ENCODE measurements around the gene POLR2B.
"Not testable (repeated sequence)": the region's sequence is repeated elsewhere in the genome, so short reads cannot be mapped to it uniquely, and the experiment has no call there.

The POLR2B gene

DNA sequence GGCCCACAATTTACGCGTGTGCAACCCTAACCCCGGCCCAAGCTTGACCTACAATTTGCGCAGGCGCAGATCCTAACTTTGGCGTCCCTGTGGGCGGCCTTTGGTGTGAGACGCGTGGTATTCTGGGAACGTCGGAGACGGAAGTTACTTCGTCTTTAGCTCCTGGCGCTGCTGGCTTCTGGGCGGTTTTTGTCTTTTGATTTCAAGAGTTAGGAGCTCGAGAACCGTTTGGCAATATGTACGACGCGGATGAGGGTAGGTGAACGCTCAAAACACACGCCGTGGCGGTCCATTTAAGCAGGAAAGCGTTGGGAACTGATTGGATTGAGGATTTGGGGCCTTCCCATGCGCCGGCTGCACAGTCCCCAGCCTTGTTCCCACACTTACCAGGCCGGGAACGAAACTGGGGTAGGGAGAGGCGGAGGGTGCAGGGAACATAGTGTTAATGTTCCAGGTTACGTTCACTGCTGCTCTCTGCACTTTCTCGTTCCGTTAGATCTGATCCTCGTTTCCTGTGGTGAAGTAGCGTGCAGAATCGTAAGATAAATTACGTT lies at the start of gene POLR2B:
Gene POLR2B, plus strand, starts transcription at position 147 of the 554 bp plus-strand sequence. Its CDS starts 90 bp downstream, at position 237.
- DNase-seq (ENCODE audit: low read depth) = peak; percentile 76

DNA sequence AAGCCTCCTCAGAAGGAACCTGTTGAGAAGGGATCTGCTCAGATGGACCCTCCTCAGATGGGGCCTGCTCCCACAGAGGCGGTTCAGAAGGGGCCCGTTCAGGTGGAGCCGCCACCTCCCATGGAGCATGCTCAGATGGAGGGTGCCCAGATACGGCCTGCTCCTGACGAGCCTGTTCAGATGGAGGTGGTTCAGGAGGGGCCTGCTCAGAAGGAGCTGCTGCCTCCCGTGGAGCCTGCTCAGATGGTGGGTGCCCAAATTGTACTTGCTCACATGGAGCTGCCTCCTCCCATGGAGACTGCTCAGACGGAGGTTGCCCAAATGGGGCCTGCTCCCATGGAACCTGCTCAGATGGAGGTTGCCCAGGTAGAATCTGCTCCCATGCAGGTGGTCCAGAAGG lies 48.1 kb upstream of the POLR2B start:
- no peak for DNase-seq (ENCODE audit: low read depth)

DNA sequence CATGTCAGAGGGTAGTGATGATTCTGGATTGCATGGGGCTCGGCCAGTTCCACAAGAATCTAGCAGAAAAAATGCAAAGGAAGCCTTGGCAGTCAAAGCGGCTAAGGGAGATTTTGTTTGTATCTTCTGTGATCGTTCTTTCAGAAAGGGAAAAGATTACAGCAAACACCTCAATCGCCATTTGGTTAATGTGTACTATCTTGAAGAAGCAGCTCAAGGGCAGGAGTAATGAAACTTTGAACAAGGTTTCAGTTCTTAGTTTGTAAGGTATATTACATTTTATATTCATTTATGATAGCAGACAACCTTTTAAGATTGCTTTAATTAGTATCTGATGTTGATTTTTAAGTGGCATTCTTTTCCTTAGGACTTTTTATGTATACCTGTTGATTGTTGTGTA lies 46.8 kb upstream of the POLR2B start:
- no peak for DNase-seq (ENCODE audit: low read depth)

DNA sequence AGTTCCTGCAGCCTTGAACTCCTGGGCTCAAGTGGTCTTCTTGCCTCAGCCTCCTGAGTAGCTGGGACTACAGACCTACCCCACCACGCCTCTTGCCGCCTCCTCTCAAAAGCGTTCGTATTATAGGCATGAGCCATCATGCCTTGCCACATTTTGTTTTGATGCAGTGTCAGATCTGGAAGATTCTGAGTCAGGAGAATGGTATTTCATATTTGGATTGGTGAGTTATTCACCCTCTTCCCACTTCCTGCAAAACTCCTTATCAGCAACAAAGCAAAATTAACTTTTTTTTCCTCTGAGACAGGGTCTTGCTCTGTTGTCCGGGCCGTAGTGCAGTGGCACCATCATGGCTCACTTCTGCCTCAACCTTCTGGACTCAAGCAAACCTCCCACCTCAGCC lies 41.4 kb upstream of the POLR2B start:
- no peak for DNase-seq (ENCODE audit: low read depth)

DNA sequence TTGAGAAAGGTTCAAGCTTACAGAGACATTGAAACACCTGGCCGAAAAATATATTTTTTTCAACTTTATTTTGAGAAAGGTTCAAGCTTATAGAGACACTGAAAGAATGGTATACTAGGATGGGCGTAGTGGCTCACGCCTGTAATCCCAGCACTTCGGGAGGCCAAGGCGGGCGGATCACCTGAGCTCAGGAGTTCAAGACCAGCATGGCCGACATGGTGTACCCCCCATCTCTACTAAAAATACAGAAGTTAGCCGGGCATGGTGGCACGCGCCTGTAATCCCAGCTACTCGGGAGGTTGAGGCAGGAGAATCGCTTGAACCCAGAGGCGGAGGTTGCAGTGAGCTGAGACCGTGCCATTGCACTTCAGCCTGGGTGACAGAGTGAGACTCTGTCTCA lies 38.9 kb upstream of the POLR2B start:
- DNase-seq (ENCODE audit: low read depth) = not testable (repeated sequence)

DNA sequence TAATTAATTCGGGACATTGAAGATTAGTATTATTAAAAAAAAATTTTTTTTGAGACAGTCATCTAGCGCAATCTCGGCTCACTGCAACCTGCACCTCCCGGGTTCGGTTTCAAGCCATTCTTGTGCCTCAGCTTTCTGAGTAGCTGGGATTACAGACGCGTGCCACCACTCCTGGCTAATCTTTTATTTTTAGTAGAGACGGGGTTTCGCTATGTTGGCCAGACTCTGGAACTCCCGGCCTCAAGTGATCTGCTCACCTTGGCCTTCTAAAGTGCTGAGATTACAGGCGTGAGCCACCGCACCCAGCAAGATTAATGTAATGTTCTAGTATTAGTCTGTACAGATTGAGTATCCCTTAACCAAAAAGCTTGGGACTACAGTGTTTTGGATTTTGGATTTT lies 38.3 kb upstream of the POLR2B start:
- DNase-seq (ENCODE audit: low read depth) = no peak

DNA sequence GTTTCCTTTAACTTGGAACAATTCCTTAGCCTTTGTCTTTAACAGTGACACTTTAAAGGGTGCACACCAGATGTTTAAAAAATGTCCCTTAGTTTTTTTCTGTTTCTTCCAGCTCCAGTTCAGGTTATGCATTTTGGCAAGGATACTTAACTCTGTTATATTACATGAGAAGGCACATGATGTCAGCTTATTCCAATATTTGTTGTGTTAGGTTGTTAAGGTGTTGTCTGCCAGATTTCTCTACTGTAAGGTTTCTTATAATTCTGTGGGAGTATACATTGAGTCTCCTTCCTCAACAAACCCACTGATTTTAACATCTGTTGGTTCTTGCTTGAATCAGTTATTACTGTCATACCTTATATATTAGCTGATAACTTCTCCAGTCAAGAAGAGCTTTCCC lies 37.7 kb upstream of the POLR2B start:
- DNase-seq (ENCODE audit: low read depth) = no peak

DNA sequence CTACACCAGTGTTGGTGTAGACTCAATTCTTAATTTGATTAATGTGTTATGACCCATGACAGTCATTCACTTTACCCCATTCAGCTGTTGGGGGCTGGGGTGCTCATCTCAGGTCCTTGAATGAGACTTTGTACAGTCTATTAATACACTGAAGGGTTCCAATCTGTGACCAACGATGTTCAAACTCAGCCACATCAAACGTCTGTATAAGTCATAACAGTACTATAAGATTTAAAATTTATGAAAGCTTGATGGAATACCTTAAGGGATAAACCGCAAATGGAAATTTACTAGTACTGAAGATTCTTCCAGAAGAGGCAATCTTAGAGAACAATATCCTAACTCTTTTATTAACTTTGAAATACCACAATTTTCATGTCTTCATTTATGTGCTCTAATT lies 37.3 kb upstream of the POLR2B start:
- no peak for DNase-seq (ENCODE audit: low read depth)

DNA sequence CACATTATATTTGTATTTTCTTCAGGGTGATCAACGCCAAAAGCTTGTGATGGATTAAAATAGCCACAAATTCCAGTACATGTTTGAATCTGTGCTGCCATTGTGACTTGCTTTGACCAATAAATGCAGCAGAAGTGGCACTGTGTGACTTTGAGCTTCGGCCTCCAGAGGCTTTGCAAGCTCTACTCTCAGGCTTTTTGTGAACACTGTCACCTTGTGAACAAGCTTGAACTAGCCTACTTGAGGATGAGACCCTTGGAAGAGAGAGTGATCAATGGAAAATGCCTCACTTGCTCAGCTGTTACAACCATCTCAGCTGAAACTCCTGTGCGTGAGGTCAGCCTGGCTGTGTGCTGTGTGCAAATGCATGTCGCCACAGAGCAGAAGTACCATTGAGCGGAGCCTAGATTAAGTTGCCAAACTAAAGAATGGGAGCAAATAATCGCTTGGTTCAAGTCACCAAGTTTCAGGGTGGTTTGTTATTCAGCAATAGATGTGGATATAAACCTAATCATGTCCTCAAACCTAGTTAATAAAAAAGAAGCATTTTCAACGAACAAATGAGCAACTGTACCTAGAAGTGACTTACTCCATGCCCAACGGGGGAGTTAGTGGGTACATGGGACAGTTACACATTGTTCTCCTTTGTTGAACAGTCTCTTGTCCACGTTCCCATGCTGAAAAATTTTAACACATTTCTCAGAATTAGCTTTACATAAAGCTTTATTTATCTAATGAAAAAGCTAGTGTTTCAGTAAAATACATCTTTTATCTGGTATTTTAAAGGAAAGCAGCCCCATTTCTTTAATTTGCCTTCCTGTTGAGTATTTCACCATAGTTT lies 24.8 kb upstream of the POLR2B start:
- DNase-seq (ENCODE audit: low read depth) = no peak

DNA sequence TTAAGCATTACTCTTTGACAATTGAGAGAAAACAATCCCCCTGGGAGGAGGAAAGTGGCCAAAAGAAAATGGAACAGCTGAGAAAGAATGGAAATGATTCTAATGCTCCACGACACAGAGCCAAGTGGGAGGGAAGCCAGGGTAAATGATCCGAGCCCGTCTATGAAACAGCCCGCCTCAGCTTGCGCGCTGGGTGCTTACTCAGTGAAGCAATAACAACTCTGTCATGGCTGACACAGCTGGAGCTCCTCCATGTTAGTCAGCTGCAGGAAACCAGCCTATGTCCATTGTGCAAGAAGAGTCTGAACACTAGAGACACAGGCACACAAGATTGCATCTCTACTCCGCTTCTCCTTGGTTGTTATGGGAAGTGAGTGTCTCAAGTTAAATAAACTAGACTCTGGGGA lies 20.6 kb upstream of the POLR2B start:
- no peak for DNase-seq (ENCODE audit: low read depth)

DNA sequence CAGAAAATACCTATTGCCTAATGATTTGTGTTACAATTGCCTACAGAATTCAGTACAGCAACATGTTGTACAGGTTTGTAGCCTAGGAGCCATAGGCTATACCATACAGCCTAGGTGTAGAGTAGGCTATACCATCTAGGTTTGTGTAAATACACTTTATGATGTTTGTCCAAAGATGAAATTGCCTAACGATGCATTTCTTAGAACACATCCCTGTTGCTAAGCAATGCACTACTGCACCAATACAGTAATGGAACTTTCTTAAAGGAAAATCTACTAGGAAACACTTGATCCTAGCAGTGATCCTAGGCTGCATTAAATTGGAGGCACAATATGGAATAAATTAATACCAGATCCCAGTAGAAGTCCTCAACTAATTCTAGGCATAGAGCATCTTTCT lies 19.6 kb upstream of the POLR2B start:
- DNase-seq (ENCODE audit: low read depth) = no peak

DNA sequence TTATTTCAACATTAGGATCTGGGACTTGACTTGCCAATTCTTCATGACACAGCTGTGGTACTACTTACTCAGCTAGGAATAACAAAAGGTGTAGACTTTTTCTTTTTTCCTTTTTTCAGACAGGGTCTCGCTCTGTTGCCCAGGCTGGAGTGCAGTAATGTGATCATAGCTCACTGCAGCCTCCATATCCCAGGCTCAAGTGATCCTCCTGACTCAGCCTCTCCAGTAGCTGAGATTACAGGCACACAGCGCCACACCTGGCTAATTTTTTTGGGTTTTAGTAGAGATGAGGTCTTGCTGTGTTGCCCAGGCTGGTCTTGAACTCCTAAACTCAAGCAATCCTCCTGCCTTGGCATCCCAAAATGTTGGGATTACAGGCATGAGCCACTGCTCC lies 17.6 kb upstream of the POLR2B start:
- DNase-seq (ENCODE audit: low read depth) = no peak

DNA sequence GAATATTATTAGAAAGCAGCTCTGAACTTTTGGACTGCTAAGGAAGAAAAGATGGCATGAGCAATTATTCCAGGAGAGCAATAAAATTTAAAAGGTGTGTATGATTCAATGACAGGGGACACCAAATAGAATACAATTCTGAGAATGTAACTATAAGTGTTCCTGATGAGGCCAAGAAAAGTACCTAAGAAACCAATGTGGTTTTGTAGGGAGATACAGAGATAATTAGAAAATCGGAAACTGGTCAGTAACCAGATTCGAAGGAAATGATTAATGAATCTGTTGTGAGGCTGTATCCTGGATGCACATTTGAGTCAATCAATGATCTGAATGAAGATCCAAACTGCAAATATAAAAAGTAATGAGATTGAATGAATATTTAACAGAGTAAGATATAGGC lies 7.3 kb upstream of the POLR2B start:
- DNase-seq (ENCODE audit: low read depth) = no peak

DNA sequence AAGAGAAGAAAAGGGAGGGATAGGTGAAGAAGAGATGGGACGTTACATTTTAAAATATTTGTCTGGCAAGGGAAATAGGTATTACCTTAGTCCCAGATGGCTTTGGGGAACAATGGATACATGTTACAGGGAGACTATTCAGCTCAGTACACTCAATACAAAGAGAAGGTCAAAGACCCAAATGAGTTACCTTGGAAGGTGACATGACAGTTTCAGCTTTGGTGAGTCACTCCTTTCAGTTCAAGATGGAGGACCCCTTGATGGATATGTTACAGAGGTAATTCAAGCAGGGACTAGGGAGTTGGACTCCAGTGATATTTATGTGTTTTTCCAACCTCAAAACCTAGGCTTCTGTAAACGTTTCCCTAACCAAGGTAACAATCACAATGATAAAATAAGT lies 6.3 kb upstream of the POLR2B start:
- no peak for DNase-seq (ENCODE audit: low read depth)

DNA sequence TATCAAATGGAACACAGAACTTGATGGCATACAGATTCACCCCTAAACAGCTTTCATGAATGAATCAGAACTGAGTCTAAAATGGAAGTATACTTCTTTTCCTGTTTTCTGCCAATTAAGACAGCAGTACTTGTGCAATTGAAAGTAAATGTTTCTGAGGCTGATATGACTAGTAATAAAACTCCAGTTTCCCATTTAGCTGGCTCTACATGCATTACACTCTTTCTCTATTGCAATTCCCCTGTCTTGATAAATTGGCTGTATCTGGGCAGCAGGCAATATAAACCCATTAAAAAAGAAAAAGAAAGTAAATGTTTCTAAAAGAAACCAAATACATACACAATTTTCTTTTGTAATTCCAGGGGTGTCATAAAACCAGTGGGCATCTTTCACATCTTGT lies 5.9 kb upstream of the POLR2B start:
- DNase-seq (ENCODE audit: low read depth) = no peak

DNA sequence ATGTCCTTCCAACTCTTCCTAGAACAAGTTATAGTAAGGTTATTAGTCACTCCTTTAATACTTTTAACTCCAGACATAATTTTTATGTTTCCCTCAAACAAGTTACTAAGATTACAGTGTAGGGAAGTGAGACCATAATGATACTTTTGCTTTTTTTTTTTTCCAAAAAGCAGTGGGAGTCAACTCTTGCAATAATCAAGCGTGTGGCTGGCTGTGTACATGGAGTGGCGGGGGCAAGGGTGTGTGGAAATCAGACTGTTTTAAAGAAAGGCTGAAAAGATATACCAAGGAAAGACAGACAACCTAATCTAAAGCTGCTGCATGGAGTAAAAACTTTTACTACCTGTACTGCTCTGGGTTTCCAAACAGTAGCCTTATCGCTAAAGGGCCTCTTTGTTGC lies 5.4 kb upstream of the POLR2B start:
- DNase-seq (ENCODE audit: low read depth) = no peak

DNA sequence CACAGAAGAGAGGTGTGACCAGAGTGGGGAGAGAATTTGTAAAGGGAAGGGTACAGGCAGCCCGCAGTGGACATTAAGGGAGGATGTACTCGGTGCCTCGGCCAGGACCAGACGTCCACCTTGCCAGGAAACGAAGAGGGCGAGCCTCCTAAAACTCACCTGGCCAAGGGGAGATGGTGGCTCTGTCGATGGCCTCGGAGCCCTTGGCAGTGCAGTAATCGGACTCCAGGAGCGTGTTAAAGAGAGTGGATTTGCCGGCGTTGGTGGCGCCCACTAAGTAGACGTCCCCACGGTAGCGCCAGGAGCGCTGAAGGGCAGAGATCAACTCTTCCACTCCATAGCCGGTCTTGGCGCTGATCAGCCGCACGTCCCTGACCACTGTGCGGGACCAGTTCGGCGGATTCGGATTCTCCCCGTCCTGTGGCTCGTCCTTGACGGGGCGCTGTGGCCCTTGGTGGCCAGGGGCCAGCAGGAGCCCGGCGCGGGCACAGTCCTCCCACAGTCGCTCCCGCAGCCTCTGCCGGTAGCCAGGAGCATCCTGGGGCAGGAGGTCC lies 2.3 kb upstream of the POLR2B start:
- no peak for DNase-seq (ENCODE audit: low read depth)

DNA sequence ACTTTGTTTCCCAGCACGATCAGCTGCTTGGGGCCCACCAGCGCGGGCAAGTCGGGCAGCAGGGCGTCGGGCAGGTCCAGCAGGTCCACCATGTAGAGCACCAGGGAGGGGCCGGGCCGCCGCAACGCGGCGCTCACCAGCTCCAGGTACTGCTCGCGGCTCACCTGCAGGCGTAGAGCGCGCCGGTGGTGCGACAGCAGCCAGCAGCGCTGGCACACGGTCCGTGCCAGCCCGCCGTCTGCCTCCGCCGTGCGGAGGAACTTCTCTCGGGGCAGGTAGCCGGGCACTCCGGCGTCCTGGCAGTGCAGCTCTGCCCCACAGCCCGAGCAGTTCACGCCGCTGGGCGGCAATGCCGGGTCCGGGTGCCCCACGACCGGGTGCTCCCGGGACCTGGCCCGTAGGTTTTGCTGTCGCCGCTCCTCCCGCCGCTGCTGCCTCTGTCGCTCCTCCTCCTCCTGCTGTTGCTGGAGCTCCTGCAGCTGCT lies 1.8 kb upstream of the POLR2B start:
- peak; percentile 35 for DNase-seq (ENCODE audit: low read depth)

DNA sequence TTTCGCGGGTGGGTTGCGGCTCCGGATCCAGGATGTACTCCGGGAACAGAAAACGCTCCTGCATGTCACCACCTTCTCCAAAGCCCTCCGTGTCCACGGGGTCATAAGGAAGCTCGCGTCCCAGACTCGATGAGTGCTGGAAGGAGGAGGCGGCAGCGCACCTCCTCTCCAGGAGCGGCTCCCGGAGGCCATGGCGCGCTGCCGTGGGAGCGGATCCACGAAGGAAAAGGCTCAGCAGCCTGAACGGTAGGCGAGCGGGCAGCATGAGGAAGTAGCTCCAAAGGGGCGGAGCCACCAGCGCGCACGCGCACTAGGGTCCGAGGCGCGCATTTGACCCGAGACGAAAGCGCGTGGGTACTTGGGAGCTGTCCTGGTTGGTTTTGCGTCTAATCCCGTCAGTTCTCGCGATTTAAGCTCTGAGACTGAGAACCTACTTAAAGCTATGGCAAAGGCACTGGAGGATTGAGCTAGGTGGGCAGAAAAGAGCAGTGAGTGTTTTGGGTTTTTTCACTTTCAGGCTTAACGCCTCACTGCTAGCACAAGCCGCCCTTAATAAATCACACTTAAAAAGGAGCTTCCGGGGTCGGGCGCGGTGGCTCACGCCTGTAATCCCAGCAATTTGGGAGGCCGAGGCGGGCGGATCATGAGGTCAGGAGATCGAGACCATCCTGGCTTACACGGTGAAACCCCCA lies 1.2 kb upstream of the POLR2B start, which contains the start of gene NOA1:
Gene NOA1, minus strand, starts transcription at position 286 of the 692 bp plus-strand sequence. Its CDS starts 21 bp downstream, at position 265.
- DNase-seq (ENCODE audit: low read depth) = peak; percentile 97

DNA sequence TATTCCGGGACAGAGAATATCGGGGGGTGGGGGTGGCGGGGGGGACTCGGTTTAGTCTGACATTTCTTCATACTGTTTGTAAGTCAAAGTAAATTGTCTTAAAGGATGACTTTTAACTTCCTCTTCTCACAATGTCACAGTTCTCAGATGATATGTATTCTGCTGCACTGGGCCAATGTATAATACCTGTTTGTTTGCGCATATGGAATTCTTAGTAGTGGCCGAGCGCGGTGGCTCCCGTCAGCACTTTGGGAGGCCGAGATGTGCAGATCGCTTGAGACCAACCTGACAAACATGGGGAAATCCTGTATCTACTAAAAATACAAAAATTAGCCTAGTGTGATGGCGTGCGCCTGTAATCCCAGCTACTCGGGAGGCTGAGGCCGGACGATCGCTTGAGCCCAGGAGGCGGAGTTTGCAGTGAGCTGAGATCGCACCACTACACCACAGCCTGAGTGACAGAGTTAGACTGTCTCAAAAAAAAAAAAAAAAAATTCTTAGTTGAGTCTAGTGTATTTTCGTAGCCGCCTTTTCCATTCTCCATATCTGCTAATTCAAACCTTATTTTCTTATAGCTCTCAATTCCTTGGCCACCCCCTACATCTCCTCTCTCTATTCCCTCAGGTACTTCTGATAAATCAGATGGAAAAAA lies 851 bp downstream of the POLR2B start:
- DNase-seq (ENCODE audit: low read depth) = no peak

DNA sequence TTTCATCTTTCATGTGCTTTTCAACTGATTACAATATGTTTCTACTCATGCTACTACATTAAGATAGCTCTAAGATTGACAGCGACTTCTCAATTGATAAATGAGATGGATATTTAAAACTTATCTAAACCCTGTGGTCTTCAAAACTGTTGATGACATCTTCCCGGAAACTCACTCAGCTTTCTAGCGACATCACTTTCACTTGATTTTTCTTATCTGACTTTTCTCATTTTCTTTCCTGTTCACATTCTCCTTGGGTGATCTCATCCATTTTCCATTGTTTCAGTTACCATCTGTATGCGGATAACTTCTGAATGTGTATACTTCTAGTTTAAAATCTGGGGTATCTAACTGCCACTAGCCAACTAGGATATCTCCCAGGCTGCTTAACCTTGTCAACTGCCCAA lies 3.1 kb downstream of the POLR2B start:
- no peak for DNase-seq (ENCODE audit: low read depth)

DNA sequence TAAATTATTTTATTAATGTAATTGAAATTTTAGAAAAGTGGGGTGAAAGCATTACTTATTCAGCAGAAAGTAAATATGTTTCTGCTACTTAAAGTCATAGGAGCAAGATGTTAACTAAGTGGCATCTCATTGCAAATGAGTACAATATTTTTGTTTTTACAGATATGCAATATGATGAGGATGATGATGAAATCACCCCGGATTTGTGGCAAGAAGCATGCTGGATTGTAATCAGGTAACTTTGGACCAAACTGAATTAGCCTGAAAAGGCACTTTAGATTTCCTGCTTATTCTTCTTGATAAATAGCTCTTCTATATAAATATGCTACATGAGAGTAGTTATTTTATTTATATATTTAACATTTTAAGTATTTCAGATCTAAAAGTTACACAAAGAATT lies 7.5 kb downstream of the POLR2B start:
- no peak for DNase-seq (ENCODE audit: low read depth)

Data from stimulated activated CD4-positive, alpha-beta T cell treated with anti-CD3 and anti-CD28 coated beads, Interleukin-2, amount 100 ng/mL, for 4 hours (primary cell).